Nephron (organoid): Measurements from ENCODE around the gene RFX7.

Source experiments
- H3K27ac Mint-ChIP-seq, 3 experiments: 2 replicates each; pipeline ENCODE4 v1.8.0; 2020; ENCODE audit warnings: mixed read lengths in 3 of 3, mild to moderate bottlenecking in 2 of 3, moderate library complexity in 1 of 3
- H3K27me3 Mint-ChIP-seq: 2 replicates; pipeline ENCODE4 v1.8.0; 2021; ENCODE audit warnings: low read depth, mild to moderate bottlenecking, moderate library complexity, mixed read lengths
- H3K36me3 Mint-ChIP-seq: 2 replicates; pipeline ENCODE4 v1.8.0; 2020; ENCODE audit warnings: low read depth, mixed read lengths
- H3K4me1 Mint-ChIP-seq: 2 replicates; pipeline ENCODE4 v1.8.0; 2020; ENCODE audit warnings: mixed read lengths
- H3K4me3 Mint-ChIP-seq, 3 experiments: 2 replicates each; pipeline ENCODE4 v1.8.0; 2020; ENCODE audit warnings: mild to moderate bottlenecking in 3 of 3, mixed read lengths in 3 of 3, moderate library complexity in 2 of 3
- H3K9me3 Mint-ChIP-seq: 2 replicates; pipeline ENCODE4 v1.8.0; 2020; ENCODE audit warnings: mixed read lengths
- TF ChIP-seq, protein P1 (sequence below), 3 experiments: fragments of 200-600 bp; sonication (generic); IDR thresholded peaks; one replicate each; pipeline ENCODE4 v1.5.0; 2021; ENCODE audit warnings: antibody characterized with exemption in 3 of 3; ENCODE audit not compliant: unreplicated experiment in 3 of 3

RFX7 gene

DNA sequence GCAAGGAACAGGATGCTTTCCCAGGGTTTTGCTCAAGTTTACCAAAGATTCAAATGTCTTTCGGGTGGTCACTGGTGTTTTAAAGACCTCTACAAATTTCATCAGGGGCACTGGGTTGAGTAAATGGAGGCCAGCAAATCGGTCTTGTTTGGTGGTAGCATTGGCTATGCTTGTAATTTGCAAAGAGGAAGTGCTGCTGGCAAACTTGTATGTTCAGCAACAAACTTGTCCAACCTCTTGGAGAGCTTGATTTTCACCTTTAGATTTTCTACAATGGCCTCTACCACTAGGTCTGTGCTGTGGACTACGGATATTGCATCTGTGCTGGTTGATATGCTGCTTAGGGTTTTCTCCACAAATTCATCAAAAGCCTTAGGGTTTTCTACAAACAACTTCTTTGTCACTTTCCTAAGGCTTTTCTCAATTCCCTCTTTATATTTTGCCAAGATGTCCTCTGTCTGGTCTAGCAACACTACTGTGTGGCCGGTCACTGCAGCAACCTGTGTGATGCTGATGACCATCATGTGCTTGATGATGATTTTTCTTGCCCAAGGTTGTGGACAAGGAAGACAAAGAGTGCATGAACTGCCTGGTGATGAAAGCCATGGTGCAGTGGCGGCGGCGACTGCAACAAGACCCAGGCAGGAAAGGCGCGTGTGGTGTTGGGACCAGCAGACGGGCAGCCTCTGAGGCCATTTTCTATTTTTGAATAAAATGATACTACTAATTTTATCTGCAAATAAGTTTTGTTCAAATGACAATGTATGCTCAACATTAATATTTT, 50.8 kb downstream of the RFX7 start:
- Mint-ChIP-seq H3K36me3 (peaks cover 12% of the 10 kb centered on the region), H3K4me1 (no peaks in the 10 kb centered on the region), H3K27ac (no peak overlapping the region), H3K9me3 (no peaks in the 10 kb centered on the region), H3K4me3 (no peak overlapping the region), H3K27me3 (no peaks in the 10 kb centered on the region)
- TF ChIP-seq, protein P1, sequence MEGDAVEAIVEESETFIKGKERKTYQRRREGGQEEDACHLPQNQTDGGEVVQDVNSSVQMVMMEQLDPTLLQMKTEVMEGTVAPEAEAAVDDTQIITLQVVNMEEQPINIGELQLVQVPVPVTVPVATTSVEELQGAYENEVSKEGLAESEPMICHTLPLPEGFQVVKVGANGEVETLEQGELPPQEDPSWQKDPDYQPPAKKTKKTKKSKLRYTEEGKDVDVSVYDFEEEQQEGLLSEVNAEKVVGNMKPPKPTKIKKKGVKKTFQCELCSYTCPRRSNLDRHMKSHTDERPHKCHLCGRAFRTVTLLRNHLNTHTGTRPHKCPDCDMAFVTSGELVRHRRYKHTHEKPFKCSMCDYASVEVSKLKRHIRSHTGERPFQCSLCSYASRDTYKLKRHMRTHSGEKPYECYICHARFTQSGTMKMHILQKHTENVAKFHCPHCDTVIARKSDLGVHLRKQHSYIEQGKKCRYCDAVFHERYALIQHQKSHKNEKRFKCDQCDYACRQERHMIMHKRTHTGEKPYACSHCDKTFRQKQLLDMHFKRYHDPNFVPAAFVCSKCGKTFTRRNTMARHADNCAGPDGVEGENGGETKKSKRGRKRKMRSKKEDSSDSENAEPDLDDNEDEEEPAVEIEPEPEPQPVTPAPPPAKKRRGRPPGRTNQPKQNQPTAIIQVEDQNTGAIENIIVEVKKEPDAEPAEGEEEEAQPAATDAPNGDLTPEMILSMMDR (IDR thresholded peaks at IDR 0.05; ENCODE audit: unreplicated experiment in 3 of 3) = no peak

DNA sequence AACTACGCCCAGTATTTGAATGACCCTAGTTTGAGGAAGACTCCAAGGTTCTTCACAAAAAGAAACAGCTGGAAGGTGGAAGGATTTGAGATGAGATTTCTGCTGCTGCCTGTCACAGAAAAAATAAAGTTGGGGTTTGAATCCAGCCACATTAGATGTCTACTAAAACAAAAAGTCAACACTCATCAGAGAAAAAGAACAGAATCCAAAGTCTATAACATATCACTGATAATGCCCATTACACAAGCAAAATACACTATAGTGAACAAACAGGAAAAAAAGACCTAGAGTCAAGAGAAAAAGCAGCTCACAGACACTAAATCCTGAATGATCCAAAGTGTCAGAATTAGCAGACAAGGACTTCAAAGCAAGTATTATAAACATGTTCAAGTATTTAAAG, 56.0 kb downstream of the RFX7 start:
- H3K9me3 Mint-ChIP-seq = peaks cover 18% of the 10 kb centered on the region
- peaks cover 43% of the 10 kb centered on the region for H3K36me3 Mint-ChIP-seq
- H3K27ac Mint-ChIP-seq = no peak overlapping the region
- H3K4me3 Mint-ChIP-seq = no peak overlapping the region
- no peaks in the 10 kb centered on the region for H3K4me1 Mint-ChIP-seq
- no peaks in the 10 kb centered on the region for H3K27me3 Mint-ChIP-seq
- TF ChIP-seq, protein P1 (IDR thresholded peaks at IDR 0.05; ENCODE audit: unreplicated experiment in 3 of 3) = no peak

DNA sequence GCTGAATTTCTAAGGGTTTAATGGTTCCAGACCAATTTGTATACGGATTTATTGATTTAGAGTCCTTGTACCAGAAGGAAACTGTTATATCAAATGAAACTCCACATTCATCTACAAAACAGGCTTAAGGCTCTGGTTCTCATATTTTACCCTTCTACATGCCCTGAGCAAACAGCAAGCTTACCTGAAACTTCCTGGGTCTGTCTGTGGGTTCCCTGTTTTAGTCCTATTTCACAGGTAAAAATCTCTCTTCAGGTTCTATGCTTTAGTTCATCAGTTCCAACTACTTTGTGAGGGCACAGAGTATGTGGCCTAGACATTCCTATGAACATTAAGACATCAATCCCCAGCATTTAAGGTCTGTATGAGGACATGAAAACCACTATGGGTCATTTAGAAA, 57.7 kb downstream of the RFX7 start:
- peaks cover 51% of the 10 kb centered on the region for H3K36me3 Mint-ChIP-seq
- no peaks in the 10 kb centered on the region for H3K4me1 Mint-ChIP-seq

DNA sequence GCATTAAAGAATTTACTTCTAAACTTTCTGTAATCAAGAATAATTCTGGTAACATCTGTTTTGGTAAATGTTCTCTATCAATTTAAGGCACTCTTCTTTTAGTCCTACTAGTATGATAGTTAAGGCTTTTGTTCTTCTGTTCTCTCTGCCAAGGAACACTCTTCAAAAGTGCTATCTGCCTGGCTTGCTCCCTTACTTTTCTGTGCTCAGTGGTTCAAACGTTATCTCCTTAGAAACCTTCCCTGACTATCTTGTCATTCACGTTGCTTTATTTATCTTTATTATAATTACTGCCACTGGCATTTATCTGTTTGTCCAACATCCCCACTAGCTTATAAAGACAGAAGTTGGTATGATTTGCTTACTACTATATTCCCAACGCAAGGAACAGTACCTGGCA, 59.2 kb downstream of the RFX7 start:
- Mint-ChIP-seq H3K9me3 (peaks cover 20% of the 10 kb centered on the region), H3K4me1 (no peaks in the 10 kb centered on the region)

More for the DNA sequence above, 57.7 kb downstream of the RFX7 start:
- TF ChIP-seq, protein P1 (IDR thresholded peaks at IDR 0.05; ENCODE audit: unreplicated experiment in 3 of 3) = no peak
- Mint-ChIP-seq H3K27ac (no peak overlapping the region), H3K9me3 (peaks cover 20% of the 10 kb centered on the region), H3K4me3 (no peak overlapping the region), H3K27me3 (no peaks in the 10 kb centered on the region)

DNA sequence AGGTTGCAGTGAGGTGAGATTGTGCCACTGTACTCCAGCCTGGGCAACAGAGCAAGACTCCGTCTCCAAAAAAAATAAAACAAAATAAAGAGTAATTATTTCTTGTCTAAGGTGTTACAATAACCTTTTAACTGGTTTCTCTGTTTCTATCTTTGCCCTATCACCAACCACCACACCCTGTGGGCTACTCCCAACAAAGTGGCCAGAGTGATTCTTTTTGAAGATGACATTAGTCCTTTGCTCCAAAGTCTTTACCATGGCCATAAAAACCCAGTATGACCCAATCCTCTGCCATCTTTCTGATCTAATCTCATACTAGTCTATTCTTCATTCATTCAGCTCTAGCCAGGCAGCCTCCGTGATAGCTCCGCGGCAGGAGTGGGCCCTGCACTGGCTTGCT, 62.8 kb downstream of the RFX7 start:
- H3K27ac Mint-ChIP-seq = no peak overlapping the region
- peaks cover 56% of the 10 kb centered on the region for H3K36me3 Mint-ChIP-seq
- H3K27me3 Mint-ChIP-seq = no peaks in the 10 kb centered on the region
- peaks cover 14% of the 10 kb centered on the region for H3K9me3 Mint-ChIP-seq
- no peak overlapping the region for H3K4me3 Mint-ChIP-seq
- no peaks in the 10 kb centered on the region for H3K4me1 Mint-ChIP-seq
- TF ChIP-seq, protein P1 (IDR thresholded peaks at IDR 0.05; ENCODE audit: unreplicated experiment in 3 of 3) = no peak

More for the DNA sequence above, 59.2 kb downstream of the RFX7 start:
- Mint-ChIP-seq H3K36me3 (peaks cover 52% of the 10 kb centered on the region), H3K4me3 (no peak overlapping the region), H3K27ac (no peak overlapping the region), H3K27me3 (no peaks in the 10 kb centered on the region)
- TF ChIP-seq, protein P1 (IDR thresholded peaks at IDR 0.05; ENCODE audit: unreplicated experiment in 3 of 3) = no peak

DNA sequence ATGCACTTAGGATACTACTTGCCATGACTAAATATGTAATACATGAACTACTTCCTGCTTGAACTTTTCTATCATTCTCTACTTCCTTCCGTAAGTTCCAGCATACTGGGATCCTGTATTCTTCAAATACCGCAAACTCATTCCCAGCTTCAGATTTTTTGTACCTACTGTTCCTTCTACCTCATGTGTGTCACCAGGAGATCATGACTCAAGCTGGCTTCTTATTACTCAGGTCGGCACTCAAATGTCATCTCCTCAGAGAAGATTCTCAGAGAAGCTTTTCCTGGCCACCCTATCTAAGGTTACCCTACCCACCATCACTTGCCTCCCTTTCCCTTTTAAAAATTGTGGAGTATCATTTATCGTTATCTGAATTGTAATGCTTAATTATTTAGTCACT, 66.7 kb downstream of the RFX7 start:
- TF ChIP-seq, protein P1 (IDR thresholded peaks at IDR 0.05; ENCODE audit: unreplicated experiment in 3 of 3) = no peak
- Mint-ChIP-seq H3K27me3 (no peaks in the 10 kb centered on the region), H3K4me1 (no peaks in the 10 kb centered on the region), H3K9me3 (peaks cover under 1% of the 10 kb centered on the region), H3K27ac (no peak overlapping the region), H3K4me3 (no peak overlapping the region), H3K36me3 (peaks cover 59% of the 10 kb centered on the region)
